Amniotic stem cell (primary cell): ENCODE data around the gene KLK15.
"Not testable (repeated sequence)": the region's sequence is repeated elsewhere in the genome, so short reads cannot be mapped to it uniquely, and the experiment has no call there.

Experiments used
- DNase-seq: peaks from one replicate; lab custom pipeline; 2025; lab: John Stamatoyannopoulos, UW

Gene KLK15

GRCh38 chr19:50796634-50797428 lies 36.5 kb downstream of the KLK15 start:
- DNase-seq: no peak

GRCh38 chr19:50796128-50796633 lies 37.2 kb downstream of the KLK15 start:
- no peak for DNase-seq

- no peak for DNase-seq
Observed at GRCh38 chr19:50795664-50796073, 37.7 kb downstream of the KLK15 start.

GRCh38 chr19:50794876-50795663 lies 38.3 kb downstream of the KLK15 start:
- DNase-seq: no peak

GRCh38 chr19:50794074-50794875 lies 39.1 kb downstream of the KLK15 start:
- no peak for DNase-seq

- no peak for DNase-seq
Observed at GRCh38 chr19:50793558-50794065, 39.8 kb downstream of the KLK15 start.

- no peak for DNase-seq
Observed at GRCh38 chr19:50792272-50793250, 40.8 kb downstream of the KLK15 start.

- no peak for DNase-seq
Observed at GRCh38 chr19:50791594-50792271, 41.6 kb downstream of the KLK15 start.

GRCh38 chr19:50790922-50791467 lies 42.4 kb downstream of the KLK15 start:
- DNase-seq: no peak

GRCh38 chr19:50790396-50790795 lies 43.0 kb downstream of the KLK15 start, which contains the start of gene ACP4:
TSS of gene ACP4 (plus strand) at chr19:50790415. CDS start at chr19:50790415, 0 bp downstream.
- DNase-seq: no peak

- no peak for DNase-seq
Observed at GRCh38 chr19:50785329-50785728, 48.0 kb downstream of the KLK15 start.

- no peak for DNase-seq
Observed at GRCh38 chr19:50784710-50785109, 48.7 kb downstream of the KLK15 start.

GRCh38 chr19:50783848-50784152 lies 49.6 kb downstream of the KLK15 start:
- DNase-seq: not testable (repeated sequence)

- DNase-seq: no peak
Observed at GRCh38 chr19:50780753-50781435, 52.5 kb downstream of the KLK15 start.

GRCh38 chr19:50779504-50780457 lies 53.6 kb downstream of the KLK15 start:
- no peak for DNase-seq

GRCh38 chr19:50778906-50779430 lies 54.4 kb downstream of the KLK15 start:
- no peak for DNase-seq

- no peak for DNase-seq
Observed at GRCh38 chr19:50777830-50778303, 55.5 kb downstream of the KLK15 start.

- no peak for DNase-seq
Observed at GRCh38 chr19:50777261-50777660, 56.1 kb downstream of the KLK15 start.
